Lower lobe of right lung (tissue), 2 donors: ENCODE results near the gene CYP39A1. TPM values are rescaled to one million over a fixed set of nuclear protein-coding genes. Genes with fewer than 3 reads are reported as not detected.

ENCODE experiments used
- ATAC-seq, 2 donors: fragments of 200-7000 bp; cut with Tn5 transposase; one replicate each; pipeline ENCODE4 v1.9.1; 2020 to 2022; ENCODE audit warnings: mild to moderate bottlenecking in 2 of 2, moderate library complexity in 2 of 2
- DNase-seq: peaks from one replicate; pipeline ENCODE4 v3.0.0-alpha.2; 2020
- H3K27ac ChIP-seq: fragments of 200-600 bp; one replicate; pipeline ENCODE4 v1.8.0; 2022
- H3K27me3 ChIP-seq: fragments of 200-600 bp; one replicate; pipeline ENCODE4 v1.8.0; 2022; ENCODE audit warnings: low read depth
- H3K36me3 ChIP-seq: fragments of 200-600 bp; one replicate; pipeline ENCODE4 v1.8.0; 2022; ENCODE audit warnings: mild to moderate bottlenecking
- H3K4me1 ChIP-seq: fragments of 200-600 bp; one replicate; pipeline ENCODE4 v1.8.0; 2022
- H3K4me3 ChIP-seq: fragments of 200-600 bp; one replicate; pipeline ENCODE4 v1.8.0; 2022; ENCODE audit warnings: mild to moderate bottlenecking
- H3K9me3 ChIP-seq: fragments of 200-600 bp; one replicate; pipeline ENCODE4 v1.8.0; 2022
- CTCF ChIP-seq: fragments of 200-600 bp; IDR thresholded peaks from one replicate; pipeline ENCODE4 v1.8.0; 2022; ENCODE audit warnings: antibody characterized with exemption, mild to moderate bottlenecking
- intact Hi-C: fragments of 100-400 bp; cut with DNase I; formaldehyde crosslinking; loops from one replicate; pipeline ENCODE4 v1.11.0; 2022
- total RNA-seq: library from RNA; stranded (reverse); fragmentation: NEBNext Ultra II Directional; extraction: Animal tissue kit (Norgen Biotek cat#: 25700); gene quantifications from one replicate; pipeline ENCODE4 v1.2.1, GENCODE V29; 2021
- donor health status: DM: no; HTN: yes; CAD: no; lungs with severe emphysema.

CYP39A1 gene
- total RNA-seq, 1 donor from 2014 or later = 5.4 TPM

- intact Hi-C loops = no loop called here
- Histone ChIP-seq H3K4me3 (no peak overlapping the region), H3K9me3 (no peaks in the 10 kb centered on the region), H3K27ac (no peak overlapping the region), H3K36me3 (no peaks in the 10 kb centered on the region), H3K27me3 (no peaks in the 10 kb centered on the region), H3K4me1 (no peaks in the 10 kb centered on the region)
- no peak for ATAC-seq
- TF ChIP-seq CTCF = no peak
- no peak for DNase-seq
Measured at GRCh38 chr6:46606338-46606737, 46.3 kb downstream of the CYP39A1 start.

- Histone ChIP-seq H3K27ac (no peak overlapping the region), H3K4me3 (no peak overlapping the region), H3K27me3 (no peaks in the 10 kb centered on the region), H3K36me3 (no peaks in the 10 kb centered on the region), H3K9me3 (no peaks in the 10 kb centered on the region), H3K4me1 (no peaks in the 10 kb centered on the region)
- no peak for TF ChIP-seq CTCF
- no peak for ATAC-seq
- no peak for DNase-seq
- intact Hi-C loops = no loop called here
Measured at GRCh38 chr6:46605091-46605797, 47.4 kb downstream of the CYP39A1 start.

DNA sequence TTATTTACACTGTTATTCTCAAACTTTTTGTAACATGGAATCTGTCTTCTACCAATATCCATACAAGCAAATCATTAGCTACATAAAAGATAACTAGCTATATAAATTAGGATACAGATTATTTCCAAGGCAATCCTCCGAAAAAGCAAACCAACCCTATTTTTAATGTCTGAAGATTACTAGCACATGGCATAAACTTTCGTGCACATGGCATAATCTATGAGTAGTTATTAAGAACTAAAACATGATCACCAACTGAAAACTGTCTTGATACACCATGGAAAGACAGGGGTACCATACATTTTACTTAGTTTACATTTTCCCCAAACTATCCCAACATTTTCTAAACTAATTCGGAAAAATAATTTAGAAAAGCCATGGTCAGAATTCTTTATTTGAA, 54.4 kb downstream of the CYP39A1 start:
- no peaks in the 10 kb centered on the region for H3K36me3 ChIP-seq
- no peaks in the 10 kb centered on the region for H3K27me3 ChIP-seq
- no peak overlapping the region for H3K4me3 ChIP-seq
- ATAC-seq = no peak
- TF ChIP-seq CTCF = no peak
- intact Hi-C loops = no loop called here
- H3K4me1 ChIP-seq = no peaks in the 10 kb centered on the region
- H3K27ac ChIP-seq = no peak overlapping the region
- DNase-seq = no peak
- H3K9me3 ChIP-seq = no peaks in the 10 kb centered on the region

- Histone ChIP-seq H3K9me3 (no peaks in the 10 kb centered on the region), H3K27ac (no peak overlapping the region), H3K36me3 (no peaks in the 10 kb centered on the region), H3K27me3 (no peaks in the 10 kb centered on the region), H3K4me3 (no peak overlapping the region), H3K4me1 (no peaks in the 10 kb centered on the region)
- ATAC-seq = no peak
- no peak for DNase-seq
- no peak for TF ChIP-seq CTCF
- intact Hi-C loops = no loop called here
Measured at GRCh38 chr6:46592740-46593139, 59.9 kb downstream of the CYP39A1 start.

DNA sequence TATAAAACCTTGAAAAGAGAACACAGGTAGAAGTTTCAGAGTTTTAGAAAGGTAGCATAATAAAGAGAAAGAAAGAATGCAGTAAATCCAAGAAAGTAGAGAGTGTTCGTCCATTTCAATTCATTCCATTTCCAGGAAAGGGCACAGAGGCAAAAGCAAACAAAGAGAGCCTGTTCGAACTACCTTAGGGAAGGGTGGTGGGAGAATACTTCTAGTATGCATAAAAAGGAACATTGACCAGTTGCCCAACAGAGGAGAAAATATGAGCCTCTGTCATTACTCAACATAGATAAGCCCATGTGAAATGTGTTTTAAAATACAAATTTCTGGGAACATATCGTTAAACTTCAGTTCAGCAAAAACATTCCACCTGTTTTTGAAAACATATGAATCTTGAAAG, 60.6 kb downstream of the CYP39A1 start:
- no peak overlapping the region for H3K27ac ChIP-seq
- H3K4me3 ChIP-seq = no peak overlapping the region
- ATAC-seq (no peak), DNase-seq (no peak)
- H3K9me3 ChIP-seq = no peaks in the 10 kb centered on the region
- H3K27me3 ChIP-seq = no peaks in the 10 kb centered on the region
- no peaks in the 10 kb centered on the region for H3K4me1 ChIP-seq
- H3K36me3 ChIP-seq = no peaks in the 10 kb centered on the region
- intact Hi-C loops = no loop called here
- no peak for TF ChIP-seq CTCF
